ENCODE results near the gene DACH1.

The DACH1 gene

GRCh38 chr13:71869274-71869673, 2.3 kb upstream of the DACH1 start:
- no peak for TF ChIP-seq POLR2AphosphoS5 (IDR thresholded peaks at IDR 0.05; ENCODE audit: low read depth)
- TF ChIP-seq REST (IDR thresholded peaks at IDR 0.05; ENCODE audit: insufficient replicate concordance, low read depth) = no peak
- TF ChIP-seq SPI1 (IDR thresholded peaks at IDR 0.05; ENCODE audit: borderline replicate concordance, low read depth) = no peak
- TF ChIP-seq CTCF (IDR thresholded peaks at IDR 0.05; ENCODE audit: insufficient read depth, low read length) = no peak
- no peak for TF ChIP-seq GABPA (IDR thresholded peaks at IDR 0.05; ENCODE audit: low read depth)
- H3K27me3 ChIP-seq (ENCODE audit: insufficient read depth, poor library complexity, severe bottlenecking) = no peaks in the 10 kb centered on the region

GRCh38 chr13:71866335-71867130, 471 bp downstream of the DACH1 start:
- H3K27me3 ChIP-seq (ENCODE audit: insufficient read depth, poor library complexity, severe bottlenecking) = no peaks in the 10 kb centered on the region
- peak; percentile 3 for TF ChIP-seq REST (IDR thresholded peaks at IDR 0.05; ENCODE audit: insufficient replicate concordance, low read depth)
- no peak for TF ChIP-seq CTCF (IDR thresholded peaks at IDR 0.05; ENCODE audit: insufficient read depth, low read length)
- peak; percentile 11; the same call in 1 of the 2 replicates for TF ChIP-seq SPI1 (IDR thresholded peaks at IDR 0.05; ENCODE audit: borderline replicate concordance, low read depth)
- TF ChIP-seq GABPA (IDR thresholded peaks at IDR 0.05; ENCODE audit: low read depth) = no peak
- TF ChIP-seq POLR2AphosphoS5 (IDR thresholded peaks at IDR 0.05; ENCODE audit: low read depth) = no peak; the same call in 1 of the 2 replicates
- H3K27ac ChIP-seq (replicated peaks) = peak overlapping the region; percentile 96
- DNase-seq (ENCODE audit: low read depth in 1 of 2, low spot score in 1 of 2) = peak; percentile 21 to 69
- H3K4me3 ChIP-seq (replicated peaks; ENCODE audit: insufficient read depth, low read length) = peak overlapping the region; percentile 87

More at GRCh38 chr13:71869274-71869673, 2.3 kb upstream of the DACH1 start:
- no peak overlapping the region for H3K27ac ChIP-seq (replicated peaks)
- DNase-seq (ENCODE audit: low read depth in 1 of 2, low spot score in 1 of 2) = no peak
- no peak overlapping the region for H3K4me3 ChIP-seq (replicated peaks; ENCODE audit: insufficient read depth, low read length)

- TF ChIP-seq REST (IDR thresholded peaks at IDR 0.05; ENCODE audit: insufficient replicate concordance, low read depth) (peak; percentile 16), GABPA (IDR thresholded peaks at IDR 0.05; ENCODE audit: low read depth) (no peak)
- DNase-seq (ENCODE audit: low read depth in 1 of 2, low spot score in 1 of 2) = peak in 1 of 2 experiments; percentile 44
- H3K27ac ChIP-seq (replicated peaks) = peak overlapping the region; percentile 96
- no peaks in the 10 kb centered on the region for H3K27me3 ChIP-seq (ENCODE audit: insufficient read depth, poor library complexity, severe bottlenecking)
- peak overlapping the region; percentile 87 for H3K4me3 ChIP-seq (replicated peaks; ENCODE audit: insufficient read depth, low read length)
Measured at GRCh38 chr13:71865874-71866334, 1.1 kb downstream of the DACH1 start.
